Measurements from ENCODE around the gene IMPDH2.

Gene IMPDH2

DNA sequence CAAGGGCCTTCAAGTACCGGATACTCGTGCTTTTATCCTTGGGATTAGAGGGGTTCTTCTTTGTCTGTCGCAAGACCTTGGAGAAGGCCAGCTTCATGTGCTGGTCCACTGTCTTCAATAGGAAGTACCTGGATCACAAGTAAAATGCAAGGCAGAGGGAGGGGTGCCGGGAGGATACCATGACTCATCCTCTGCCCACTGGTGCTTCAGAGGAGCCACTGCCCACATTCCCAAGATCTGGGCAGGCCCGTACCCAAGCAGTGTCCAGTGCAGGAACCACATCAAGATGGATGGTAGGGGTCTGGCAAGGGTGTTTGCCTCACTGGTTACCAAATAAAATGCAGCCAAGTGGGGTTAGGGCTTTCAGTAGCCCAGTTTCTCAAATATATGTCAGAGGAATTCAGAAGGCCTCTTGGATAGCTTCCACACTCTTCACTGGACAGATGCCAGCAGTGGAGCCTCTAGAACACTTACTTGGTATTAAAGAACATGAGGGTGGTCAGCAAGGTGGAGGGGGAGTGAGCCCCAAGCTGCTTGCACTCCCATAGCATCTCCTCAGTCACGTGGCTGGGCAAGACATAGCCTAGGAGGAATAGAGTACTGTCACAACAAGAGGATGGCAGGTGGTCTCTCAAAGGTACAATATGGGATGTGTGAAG, 3.6 kb upstream of the IMPDH2 start:
- no peak overlapping the region for H3K27ac ChIP-seq (replicated peaks)

DNA sequence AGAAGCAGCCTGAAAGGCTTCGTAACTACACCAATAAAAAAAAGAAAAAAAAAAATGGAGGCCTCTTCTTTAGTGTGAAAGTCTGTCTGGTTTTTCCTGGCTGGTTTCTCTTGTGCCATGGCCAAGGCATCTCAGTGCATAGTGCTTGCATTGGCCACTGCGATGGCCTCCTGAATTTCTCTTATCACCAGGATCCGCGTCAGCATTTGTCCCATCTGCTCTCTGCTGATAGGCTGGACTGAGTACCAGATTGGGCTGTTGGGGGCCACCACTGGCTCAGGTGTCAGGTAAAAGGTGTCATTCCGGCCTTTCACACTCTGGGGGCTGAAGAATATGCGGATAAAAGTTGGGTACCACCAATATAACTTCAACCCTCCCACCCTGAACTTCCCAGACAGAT, 1.1 kb upstream of the IMPDH2 start:
- no peak overlapping the region for H3K27ac ChIP-seq (replicated peaks)
- no peaks in the 10 kb centered on the region for H3K27me3 ChIP-seq (ENCODE audit: insufficient read depth, poor library complexity, severe bottlenecking)
- no peak for DNase-seq (ENCODE audit: low read depth in 1 of 2, low spot score in 1 of 2)
- TF ChIP-seq SPI1 (IDR thresholded peaks at IDR 0.05; ENCODE audit: borderline replicate concordance, low read depth) (no peak), GABPA (IDR thresholded peaks at IDR 0.05; ENCODE audit: low read depth) (no peak), POLR2AphosphoS5 (IDR thresholded peaks at IDR 0.05; ENCODE audit: low read depth) (no peak)
- TF ChIP-seq, protein P1, sequence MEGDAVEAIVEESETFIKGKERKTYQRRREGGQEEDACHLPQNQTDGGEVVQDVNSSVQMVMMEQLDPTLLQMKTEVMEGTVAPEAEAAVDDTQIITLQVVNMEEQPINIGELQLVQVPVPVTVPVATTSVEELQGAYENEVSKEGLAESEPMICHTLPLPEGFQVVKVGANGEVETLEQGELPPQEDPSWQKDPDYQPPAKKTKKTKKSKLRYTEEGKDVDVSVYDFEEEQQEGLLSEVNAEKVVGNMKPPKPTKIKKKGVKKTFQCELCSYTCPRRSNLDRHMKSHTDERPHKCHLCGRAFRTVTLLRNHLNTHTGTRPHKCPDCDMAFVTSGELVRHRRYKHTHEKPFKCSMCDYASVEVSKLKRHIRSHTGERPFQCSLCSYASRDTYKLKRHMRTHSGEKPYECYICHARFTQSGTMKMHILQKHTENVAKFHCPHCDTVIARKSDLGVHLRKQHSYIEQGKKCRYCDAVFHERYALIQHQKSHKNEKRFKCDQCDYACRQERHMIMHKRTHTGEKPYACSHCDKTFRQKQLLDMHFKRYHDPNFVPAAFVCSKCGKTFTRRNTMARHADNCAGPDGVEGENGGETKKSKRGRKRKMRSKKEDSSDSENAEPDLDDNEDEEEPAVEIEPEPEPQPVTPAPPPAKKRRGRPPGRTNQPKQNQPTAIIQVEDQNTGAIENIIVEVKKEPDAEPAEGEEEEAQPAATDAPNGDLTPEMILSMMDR (IDR thresholded peaks at IDR 0.05; ENCODE audit: insufficient read depth, low read length) = no peak
- TF ChIP-seq, protein P2, sequence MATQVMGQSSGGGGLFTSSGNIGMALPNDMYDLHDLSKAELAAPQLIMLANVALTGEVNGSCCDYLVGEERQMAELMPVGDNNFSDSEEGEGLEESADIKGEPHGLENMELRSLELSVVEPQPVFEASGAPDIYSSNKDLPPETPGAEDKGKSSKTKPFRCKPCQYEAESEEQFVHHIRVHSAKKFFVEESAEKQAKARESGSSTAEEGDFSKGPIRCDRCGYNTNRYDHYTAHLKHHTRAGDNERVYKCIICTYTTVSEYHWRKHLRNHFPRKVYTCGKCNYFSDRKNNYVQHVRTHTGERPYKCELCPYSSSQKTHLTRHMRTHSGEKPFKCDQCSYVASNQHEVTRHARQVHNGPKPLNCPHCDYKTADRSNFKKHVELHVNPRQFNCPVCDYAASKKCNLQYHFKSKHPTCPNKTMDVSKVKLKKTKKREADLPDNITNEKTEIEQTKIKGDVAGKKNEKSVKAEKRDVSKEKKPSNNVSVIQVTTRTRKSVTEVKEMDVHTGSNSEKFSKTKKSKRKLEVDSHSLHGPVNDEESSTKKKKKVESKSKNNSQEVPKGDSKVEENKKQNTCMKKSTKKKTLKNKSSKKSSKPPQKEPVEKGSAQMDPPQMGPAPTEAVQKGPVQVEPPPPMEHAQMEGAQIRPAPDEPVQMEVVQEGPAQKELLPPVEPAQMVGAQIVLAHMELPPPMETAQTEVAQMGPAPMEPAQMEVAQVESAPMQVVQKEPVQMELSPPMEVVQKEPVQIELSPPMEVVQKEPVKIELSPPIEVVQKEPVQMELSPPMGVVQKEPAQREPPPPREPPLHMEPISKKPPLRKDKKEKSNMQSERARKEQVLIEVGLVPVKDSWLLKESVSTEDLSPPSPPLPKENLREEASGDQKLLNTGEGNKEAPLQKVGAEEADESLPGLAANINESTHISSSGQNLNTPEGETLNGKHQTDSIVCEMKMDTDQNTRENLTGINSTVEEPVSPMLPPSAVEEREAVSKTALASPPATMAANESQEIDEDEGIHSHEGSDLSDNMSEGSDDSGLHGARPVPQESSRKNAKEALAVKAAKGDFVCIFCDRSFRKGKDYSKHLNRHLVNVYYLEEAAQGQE (IDR thresholded peaks at IDR 0.05; ENCODE audit: insufficient replicate concordance, low read depth) = no peak
- H3K4me3 ChIP-seq (replicated peaks; ENCODE audit: insufficient read depth, low read length) = no peak overlapping the region

More for the DNA sequence above, 3.6 kb upstream of the IMPDH2 start:
- Histone ChIP-seq H3K4me3 (replicated peaks; ENCODE audit: insufficient read depth, low read length) (no peak overlapping the region), H3K27me3 (ENCODE audit: insufficient read depth, poor library complexity, severe bottlenecking) (no peaks in the 10 kb centered on the region)
- no peak for TF ChIP-seq POLR2AphosphoS5 (IDR thresholded peaks at IDR 0.05; ENCODE audit: low read depth)
- TF ChIP-seq GABPA (IDR thresholded peaks at IDR 0.05; ENCODE audit: low read depth) = no peak
- TF ChIP-seq, protein P2 (IDR thresholded peaks at IDR 0.05; ENCODE audit: insufficient replicate concordance, low read depth) = no peak
- TF ChIP-seq SPI1 (IDR thresholded peaks at IDR 0.05; ENCODE audit: borderline replicate concordance, low read depth) = no peak
- TF ChIP-seq, protein P1 (IDR thresholded peaks at IDR 0.05; ENCODE audit: insufficient read depth, low read length) = no peak
- DNase-seq (ENCODE audit: low read depth in 1 of 2, low spot score in 1 of 2) = no peak

DNA sequence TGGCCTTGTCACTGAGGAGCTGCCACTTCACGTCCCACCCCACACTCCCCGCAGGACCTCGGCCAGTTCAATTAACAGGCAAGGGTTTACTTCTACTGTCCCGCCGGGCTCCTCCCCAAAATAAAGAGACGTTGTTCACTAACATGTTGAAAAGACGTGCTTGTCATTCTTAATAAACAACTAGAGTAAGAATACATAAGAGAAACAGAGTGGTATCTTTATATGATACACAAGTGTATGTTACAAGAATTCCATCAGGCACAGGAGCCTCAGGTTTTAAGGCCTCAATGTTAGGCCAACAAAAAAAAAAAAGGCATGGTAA, 326 bp upstream of the IMPDH2 start:
- TF ChIP-seq POLR2AphosphoS5 (IDR thresholded peaks at IDR 0.05; ENCODE audit: low read depth) = no peak
- TF ChIP-seq, protein P1 (IDR thresholded peaks at IDR 0.05; ENCODE audit: insufficient read depth, low read length) = no peak
- TF ChIP-seq SPI1 (IDR thresholded peaks at IDR 0.05; ENCODE audit: borderline replicate concordance, low read depth) = no peak
- TF ChIP-seq, protein P2 (IDR thresholded peaks at IDR 0.05; ENCODE audit: insufficient replicate concordance, low read depth) = no peak
- no peak for TF ChIP-seq GABPA (IDR thresholded peaks at IDR 0.05; ENCODE audit: low read depth)
- Histone ChIP-seq H3K27me3 (ENCODE audit: insufficient read depth, poor library complexity, severe bottlenecking) (no peaks in the 10 kb centered on the region), H3K4me3 (replicated peaks; ENCODE audit: insufficient read depth, low read length) (no peak overlapping the region), H3K27ac (replicated peaks) (peak overlapping the region; percentile 82)
- no peak for DNase-seq (ENCODE audit: low read depth in 1 of 2, low spot score in 1 of 2)

All from HL-60 (cell line).